Stimulated activated CD8-positive, alpha-beta memory T cell treated with anti-CD3 and anti-CD28 coated beads, Interleukin-15, amount 100 ng/mL, for 4 hours (primary cell): ENCODE results near the gene C21orf91.
A peak's percentile ranks its signal among the peaks of the same experiment; 100 is the strongest.

Experiments
- DNase-seq, 2 donors: peaks; one replicate each; pipeline ENCODE4 v3.0.0-alpha.2; 2020; ENCODE audit warnings: low read depth in 2 of 2

C21orf91 gene

DNA sequence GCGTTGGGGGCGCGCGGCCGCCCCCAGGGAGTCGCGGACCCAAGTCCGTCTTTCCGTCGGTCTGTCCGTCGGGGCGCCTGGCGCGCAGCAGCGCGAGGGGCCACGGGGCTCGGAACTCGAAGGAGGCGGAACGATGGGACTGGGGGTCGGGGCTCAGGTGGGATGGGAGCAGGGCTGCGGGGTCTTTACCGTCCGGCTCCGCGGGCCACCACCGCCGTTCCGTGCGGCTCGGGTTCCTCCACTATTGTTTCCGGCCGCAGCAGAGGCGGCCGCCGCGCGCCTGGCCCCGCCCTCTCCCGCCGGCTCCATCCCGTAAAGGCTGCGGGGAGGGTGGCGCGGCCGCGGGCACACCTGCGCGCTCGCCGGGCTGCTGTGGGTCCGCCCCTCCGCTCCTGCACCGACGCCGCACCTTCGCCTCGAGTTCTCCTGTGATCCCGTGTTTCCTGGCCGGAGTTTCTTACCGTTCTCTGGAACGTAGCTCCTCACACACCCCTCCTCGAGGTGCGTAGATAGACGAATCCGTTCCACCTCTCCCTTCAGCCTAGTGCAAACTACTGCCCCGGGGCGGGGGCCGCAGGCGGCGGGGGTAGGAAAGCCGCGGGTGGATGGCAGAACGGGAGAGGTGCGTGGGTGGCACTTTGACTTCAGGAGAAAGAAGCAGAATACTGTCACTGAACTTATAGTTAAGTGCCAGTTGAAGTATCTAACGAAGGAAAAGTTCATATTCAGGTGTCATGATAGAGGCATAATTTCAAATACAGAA lies at the start of gene C21orf91:
Gene C21orf91 (minus strand): TSS at position 243 of the 763 bp plus-strand sequence. CDS start 1,038 bp downstream, outside the sequence.
- peak; percentile 82 to 91 for DNase-seq

- no peak for DNase-seq
These were observed 47.4 kb upstream of the C21orf91 start for GRCh38 chr21:17866590-17866989.

DNA sequence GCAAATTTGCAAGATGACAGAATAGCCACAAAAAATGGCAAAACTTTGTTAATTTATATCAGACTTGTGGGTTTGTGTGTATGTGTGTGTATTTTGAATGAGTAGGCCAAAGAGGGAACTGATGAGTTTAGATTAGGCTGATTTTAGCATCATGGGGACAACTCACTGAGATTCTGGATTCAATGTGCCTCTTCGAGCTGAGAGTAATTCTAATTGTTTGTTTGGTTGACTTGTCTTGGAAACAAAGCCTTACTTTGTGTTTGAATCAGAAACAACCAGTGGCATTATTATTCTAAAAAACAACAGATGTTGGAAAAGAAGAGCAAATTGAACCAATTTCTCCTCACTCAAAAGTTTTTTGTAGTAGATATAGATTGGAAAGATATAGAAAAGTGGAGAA lies 40.5 kb upstream of the C21orf91 start:
- DNase-seq, result no peak

DNA sequence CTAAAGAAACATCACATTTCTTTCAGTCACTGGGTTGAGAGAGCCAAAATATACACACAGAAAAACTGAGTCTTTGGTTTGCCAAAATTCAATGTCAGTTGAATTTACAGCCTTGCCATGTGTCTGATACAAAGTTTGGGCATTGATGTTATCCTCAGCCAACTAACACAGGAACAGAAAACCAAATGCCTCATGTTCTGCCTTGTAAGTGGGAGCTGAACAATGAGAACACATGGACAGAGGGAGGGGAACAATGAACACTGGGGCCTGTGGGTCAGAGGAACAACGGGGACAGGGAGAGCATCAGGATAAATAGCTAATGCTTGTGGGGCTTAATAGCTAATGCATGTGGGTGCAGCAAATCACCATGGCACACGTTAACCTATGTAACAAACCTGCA lies 39.6 kb upstream of the C21orf91 start:
- no peak for DNase-seq

DNA sequence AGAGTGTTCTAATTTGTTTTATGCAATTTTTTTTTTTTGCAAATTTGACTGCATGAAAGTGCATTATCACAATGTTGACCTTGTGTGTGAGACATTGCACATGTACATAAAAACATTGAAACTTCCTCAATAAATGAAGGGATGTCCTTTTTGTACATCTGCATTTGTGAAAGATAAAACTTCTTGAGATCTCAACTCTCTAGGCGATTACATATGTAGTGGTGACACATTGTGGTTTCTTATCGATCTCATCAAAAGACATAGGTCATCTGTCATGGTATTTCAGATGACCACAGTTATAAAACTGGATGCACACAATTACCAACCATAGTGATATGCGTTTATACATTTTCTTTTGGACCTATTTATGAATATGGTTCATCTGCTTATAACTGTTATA lies 35.6 kb upstream of the C21orf91 start:
- no peak for DNase-seq

- no peak for DNase-seq
These were observed 34.5 kb upstream of the C21orf91 start for GRCh38 chr21:17853393-17854275.

DNA sequence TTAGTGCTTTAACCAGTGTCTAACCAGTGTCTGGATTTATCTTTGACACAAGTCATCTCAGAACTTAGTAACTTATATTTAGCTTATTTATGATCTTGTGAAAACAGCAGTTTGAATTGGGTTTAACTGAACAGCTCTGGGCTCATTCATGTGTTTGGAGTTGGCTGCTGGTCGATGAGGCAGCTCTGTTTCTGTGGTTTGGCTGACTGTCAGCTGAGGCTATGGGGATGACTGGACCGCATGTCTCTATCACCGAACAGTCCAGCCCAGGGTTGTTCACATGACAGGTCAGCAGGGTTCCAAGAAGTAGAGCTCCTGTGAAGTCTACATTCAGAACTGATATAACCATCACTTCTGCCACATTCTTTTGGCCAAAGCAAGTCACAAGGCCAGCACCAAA lies 29.1 kb upstream of the C21orf91 start:
- DNase-seq, result no peak

DNA sequence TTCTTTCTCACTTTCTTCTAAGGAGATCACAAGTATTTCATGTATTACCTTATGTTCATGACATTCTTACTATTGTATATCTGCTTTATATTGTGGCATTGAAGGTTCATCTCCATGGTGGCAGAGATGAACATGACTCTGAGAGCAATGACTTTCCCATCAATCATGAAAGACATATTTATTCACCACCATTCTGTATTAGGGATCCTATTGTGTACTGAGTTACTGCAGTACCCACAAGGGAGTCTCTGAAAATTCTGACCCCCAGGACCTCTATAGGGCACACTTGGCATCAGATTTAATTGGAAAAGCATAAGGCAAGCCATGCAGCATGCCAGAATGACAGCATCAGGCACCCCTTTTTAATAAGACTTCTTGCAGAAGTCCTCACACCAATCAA lies 21.9 kb upstream of the C21orf91 start:
- DNase-seq, result no peak

GRCh38 chr21:17834639-17835354 lies 15.6 kb upstream of the C21orf91 start:
- DNase-seq, result no peak

GRCh38 chr21:17829472-17829871 lies 10.3 kb upstream of the C21orf91 start:
- DNase-seq, result no peak

DNA sequence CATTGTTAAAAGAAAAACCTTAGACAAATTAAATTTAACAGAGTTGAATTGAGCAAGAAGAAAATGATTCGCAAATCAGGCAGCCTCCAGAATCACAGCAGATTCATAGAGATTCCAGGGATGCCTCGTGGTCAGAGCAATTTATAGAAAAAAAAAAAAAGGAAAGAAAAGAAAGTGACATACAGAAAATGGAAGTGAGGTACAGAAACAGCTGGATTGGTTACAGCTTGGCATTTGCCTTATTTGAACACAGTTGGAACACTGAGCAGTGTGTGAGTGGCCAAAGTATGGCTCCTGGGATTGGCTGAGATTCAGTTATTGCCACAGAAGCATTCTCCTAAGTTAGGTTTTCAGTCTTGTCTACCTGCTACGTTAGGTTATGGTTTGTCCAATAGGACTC lies 9.1 kb upstream of the C21orf91 start:
- DNase-seq, result no peak

DNA sequence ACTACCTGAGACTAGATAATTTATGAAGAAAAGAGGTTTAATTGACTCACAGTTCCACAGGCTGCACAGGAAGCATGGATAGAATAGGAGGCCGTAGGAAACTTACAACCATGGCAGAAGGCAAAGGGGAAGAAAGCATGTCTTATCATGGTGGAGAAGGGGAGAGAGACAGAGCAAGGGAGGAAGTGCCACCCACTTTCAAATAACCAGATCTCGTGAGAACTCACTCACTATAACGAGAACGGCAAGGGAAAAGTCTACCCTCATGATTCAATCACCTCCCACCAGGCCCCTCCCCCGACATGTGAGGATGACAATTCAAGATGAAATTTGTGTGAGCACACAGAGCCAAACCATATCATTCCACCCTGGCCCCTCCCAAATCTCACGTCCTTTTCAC lies 4.7 kb upstream of the C21orf91 start:
- no peak for DNase-seq

- no peak for DNase-seq
These were observed 2.0 kb upstream of the C21orf91 start for GRCh38 chr21:17821121-17821520.

DNA sequence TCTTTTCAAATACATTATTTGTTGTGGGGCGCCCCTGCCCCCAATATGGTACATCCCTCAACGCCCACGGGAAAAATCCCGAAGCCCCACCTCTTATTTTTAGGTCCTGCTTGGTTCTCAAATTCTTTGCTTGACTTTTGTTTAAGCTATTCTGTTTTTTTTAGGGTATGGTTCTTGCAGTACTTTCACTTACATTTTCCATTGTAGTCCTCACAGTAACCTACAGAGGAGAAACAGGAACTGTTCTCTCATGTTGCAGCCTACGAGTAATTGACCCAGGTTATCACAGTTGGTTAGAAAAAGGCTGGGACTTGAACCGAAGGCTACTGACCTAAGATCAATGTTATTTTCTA lies 697 bp upstream of the C21orf91 start:
- no peak for DNase-seq

- peak; percentile 6 to 19 for DNase-seq
These were observed 706 bp downstream of the C21orf91 start for GRCh38 chr21:17818186-17819113.

DNA sequence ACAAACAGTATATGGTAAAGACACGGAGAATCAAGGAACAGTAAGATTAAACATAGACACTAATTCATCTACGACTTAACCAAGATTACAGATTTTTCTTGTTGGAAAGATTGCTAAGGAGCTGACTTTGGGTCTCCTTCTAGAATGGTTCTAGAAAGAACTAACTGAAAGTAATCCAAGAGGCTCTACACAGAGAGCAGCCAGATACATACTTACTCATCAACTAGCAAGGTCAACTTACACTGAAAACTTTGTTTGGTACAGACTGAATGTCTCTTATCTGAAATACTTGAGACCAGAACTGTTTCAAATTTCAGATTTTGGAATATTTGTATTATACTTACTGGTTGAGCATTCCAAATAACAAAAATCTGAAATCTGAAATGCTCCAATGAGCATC lies 5.8 kb downstream of the C21orf91 start:
- no peak for DNase-seq

DNA sequence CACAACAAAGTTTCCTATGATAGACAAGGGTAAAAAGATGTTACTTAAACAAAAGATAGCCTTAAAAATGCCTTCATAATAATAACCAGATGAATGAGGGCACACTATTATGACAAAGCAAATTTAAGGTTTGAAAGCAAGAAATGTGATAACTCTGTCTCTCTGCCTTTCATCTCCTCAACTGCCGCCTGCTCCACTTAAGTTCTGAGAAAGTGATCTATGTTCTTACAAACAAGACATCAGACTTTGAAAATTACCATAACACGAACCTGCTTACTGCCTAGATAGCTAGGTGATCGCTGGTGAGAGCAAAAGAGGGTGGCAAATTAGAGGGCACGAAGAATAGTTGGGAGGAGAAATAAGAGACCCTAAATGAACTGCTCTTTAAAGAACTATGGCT lies 13.2 kb downstream of the C21orf91 start:
- DNase-seq, result no peak

DNA sequence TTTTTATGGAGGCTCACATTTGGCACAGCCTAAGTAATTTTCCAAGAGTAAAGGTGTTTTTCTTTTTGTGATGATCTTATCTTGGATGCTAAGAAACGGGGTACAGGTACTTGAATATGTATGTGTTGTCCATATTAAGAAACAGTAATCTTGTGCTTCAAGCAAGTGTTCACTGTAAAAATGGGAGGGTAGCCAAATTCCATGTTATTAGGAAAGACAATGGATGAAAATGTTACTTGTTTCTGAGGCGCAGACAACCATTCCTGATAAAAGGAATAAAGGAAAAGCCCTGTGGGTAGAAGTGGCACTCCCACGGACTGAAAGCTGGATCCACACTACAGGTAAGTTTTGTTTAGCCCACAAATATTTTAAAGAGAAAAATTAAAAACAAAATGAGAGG lies 15.6 kb downstream of the C21orf91 start:
- DNase-seq, result no peak

DNA sequence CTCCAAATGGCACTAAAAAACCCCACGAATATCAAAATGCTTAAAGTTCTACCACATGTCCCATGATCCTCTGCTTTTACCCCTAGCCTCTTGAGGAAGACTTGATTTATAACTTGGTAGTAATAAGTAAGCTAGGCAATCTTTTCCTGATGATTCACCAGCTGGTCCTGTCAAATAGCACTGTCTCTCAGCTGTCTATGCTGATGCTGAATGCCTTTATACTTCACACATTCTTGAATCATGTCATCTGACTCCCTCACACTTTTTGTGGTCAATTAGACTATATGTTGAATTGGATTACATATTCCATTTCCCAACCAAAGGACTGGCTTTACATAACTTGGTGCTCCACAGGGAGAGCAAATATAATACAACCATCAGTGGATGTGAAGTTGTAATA lies 16.6 kb downstream of the C21orf91 start:
- no peak for DNase-seq

DNA sequence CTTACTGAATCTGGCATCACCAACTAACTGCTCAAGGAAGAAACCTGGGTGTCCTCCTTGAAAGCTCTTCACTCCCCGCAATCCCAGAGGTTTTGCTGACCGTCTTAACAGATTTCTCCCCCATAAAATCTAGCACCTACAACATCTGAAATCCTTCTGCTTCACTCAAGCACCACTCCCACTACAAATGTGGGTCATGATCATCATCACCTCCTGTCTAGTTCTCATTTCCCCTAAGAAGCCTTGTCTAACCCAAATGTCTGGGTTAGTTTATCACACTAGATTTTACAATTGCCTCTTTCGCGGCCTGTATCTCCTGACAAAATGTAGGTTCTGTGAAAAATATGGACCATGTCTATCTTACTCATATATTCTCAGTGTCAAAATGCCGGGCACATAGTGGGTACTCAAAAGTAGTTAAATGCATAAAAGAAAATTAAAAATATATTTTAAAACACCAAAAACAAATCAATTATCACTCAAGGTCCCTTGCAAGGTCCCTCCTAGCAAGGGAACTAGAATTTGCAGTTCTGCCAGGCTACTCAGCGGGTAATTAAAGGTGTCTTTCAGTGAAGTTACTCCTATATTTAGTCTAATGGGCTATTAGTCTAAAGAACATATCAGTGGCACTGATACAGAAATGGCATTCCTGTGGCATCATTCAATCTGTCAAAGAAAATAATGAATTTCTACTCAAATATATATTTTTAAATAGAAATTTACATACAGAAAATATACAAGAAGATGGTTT lies 19.6 kb downstream of the C21orf91 start:
- no peak for DNase-seq

DNA sequence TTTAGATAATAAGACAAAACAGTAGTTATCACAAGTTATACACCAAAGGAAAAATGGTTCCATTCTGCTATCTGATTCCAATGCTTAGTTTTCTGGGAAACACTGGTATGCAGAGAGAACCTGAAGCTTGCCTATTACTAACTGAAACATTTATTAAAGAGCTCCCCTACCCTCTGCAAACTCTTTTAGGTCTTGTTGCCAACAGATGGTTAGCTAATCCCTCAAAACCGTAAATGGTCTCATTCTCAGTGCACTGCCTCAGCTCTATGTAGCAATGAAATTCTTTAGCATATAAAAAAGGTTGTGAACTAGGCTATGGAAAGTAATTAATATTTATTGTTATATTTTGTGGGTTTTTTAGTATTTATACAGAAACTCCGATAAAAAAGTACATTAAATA lies 20.4 kb downstream of the C21orf91 start:
- DNase-seq, result no peak
